ENCODE results near the gene PRXL2B. TPM values are rescaled to one million over a fixed set of nuclear protein-coding genes. Genes with fewer than 3 reads are reported as not detected.

The PRXL2B gene, protein sequence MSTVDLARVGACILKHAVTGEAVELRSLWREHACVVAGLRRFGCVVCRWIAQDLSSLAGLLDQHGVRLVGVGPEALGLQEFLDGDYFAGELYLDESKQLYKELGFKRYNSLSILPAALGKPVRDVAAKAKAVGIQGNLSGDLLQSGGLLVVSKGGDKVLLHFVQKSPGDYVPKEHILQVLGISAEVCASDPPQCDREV
- 18.9 to 24.6 TPM (median 23.2 TPM) in 5 replicates for total RNA-seq (2022; extraction: Qiagen RNA extraction)

DNA sequence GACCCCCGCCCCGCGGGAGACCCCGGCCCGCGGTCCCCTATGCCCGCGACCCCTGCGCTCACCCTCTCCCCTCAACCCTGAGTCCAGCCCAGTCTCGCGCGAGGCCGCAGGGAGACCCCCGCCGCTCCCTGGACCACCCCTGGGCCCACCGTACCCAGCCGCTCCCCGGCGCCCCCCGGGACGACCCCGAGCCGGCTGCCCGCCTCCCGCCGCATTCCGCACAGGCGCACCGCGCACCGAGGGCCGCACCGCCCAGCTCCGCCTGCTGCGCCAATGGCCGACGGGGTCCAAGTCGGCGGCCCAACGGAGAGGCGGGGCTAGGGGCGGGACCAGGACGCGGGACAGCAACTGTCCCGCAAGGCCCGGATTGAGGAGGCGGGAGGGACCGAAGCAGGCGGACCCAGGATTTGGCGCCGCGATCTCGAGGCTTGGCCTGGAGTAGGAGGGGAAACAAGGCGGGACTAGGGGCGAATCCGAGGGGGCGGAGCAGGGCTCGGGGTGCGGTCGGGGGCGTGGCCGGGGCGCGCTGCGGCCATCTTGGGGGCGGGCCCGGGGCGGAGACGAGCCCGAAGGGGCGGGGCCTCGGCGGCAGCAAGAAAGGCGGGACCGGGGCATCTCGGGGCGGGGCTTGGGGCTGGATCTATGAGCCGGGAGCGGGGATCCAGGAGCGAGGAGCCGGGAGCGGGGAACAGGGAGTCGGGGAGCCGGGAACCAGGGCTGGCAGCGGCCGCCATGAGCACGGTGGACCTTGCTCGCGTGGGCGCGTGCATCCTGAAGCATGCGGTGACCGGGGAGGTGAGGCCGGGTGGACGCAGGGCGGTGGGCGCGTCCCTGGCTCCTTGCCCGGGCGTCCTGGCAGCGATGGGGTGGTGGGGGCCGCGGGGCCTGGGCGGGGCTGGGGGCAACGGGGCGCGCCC is at the start of gene PRXL2B:
TSS of gene PRXL2B (plus strand) at position 624 of the 917 bp plus-strand sequence. CDS start at position 733, 109 bp downstream.

DNA sequence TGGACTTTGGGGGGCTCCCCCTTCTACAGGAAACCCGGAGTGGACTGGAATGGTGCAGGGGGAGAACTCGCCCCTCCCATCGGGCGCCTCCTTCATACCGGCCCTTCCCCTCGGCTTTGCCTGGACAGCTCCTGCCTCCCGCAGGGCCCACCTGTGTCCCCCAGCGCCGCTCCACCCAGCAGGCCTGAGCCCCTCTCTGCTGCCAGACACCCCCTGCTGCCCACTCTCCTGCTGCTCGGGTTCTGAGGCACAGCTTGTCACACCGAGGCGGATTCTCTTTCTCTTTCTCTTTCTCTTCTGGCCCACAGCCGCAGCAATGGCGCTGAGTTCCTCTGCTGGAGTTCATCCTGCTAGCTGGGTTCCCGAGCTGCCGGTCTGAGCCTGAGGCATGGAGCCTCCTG is 30.3 kb upstream of the PRXL2B start, which contains the start of gene TNFRSF14:
TSS of gene TNFRSF14 (plus strand) at position 95 of the 401 bp plus-strand sequence. CDS start at position 389, 294 bp downstream.

DNA sequence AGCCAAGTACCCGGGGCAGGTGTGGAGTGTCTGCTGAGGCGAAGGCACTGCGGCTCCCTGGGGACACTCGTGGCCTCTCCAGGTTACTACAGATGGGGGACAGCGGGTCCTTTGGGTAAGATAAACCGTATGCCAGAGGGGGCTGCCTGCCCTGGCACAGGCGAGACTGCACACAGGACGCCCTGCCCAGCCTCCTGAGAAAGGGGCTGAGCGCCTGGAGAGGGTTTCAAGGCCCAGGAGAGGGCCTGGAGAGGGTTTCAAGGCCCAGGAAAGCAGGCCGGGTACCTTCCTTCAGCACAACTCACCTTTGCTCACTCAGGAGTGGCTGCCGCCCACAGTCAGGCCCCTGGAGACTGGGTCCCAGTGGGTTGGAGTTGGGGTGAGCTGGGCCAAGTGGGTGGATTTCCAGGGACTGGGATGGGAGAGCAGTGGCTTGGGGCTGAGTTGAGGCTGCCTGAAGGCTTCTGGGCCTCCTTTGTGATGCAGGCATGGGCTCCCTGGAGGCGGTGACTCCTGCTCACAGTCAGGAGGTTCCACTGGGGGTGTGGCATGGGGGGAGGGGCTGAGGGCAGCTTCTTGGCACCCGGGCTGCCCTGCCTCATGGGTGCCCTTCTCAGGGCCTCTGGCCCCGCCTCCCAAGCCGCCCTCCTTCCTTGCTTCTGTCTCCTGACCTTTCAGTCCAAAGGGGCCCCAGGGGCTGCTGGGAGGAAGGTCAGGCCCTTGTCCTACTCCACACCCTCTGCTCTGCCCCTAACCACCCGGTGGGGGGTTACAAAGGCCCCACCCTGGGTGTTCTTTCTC is 46.2 kb downstream of the PRXL2B start, which contains the start of gene MMEL1:
TSS of gene MMEL1 (minus strand) at position 456 of the 801 bp plus-strand sequence. CDS start 3,532 bp downstream, outside the sequence.

Other genes with a start within 250 kb of the PRXL2B start
- 5.3 to 7.1 TPM (median 5.8 TPM) in 5 replicates for gene MORN1, start 195.2 kb upstream of the PRXL2B start, total RNA-seq (2022; extraction: Qiagen RNA extraction)
- gene RER1, start 194.9 kb upstream of the PRXL2B start, total RNA-seq (2022; extraction: Qiagen RNA extraction): 98.5 to 135 TPM (median 120 TPM) in 5 replicates
- 20.0 to 26.3 TPM (median 24.8 TPM) in 5 replicates for gene PEX10, start 174.2 kb upstream of the PRXL2B start, total RNA-seq (2022; extraction: Qiagen RNA extraction)
- gene PLCH2, start 110.5 kb upstream of the PRXL2B start, total RNA-seq (2022; extraction: Qiagen RNA extraction): 0.15 to 0.53 TPM (median 0.30 TPM) in 5 replicates
- 8.3 to 13.3 TPM (median 10.8 TPM) in 5 replicates for gene PANK4, start 60.2 kb upstream of the PRXL2B start, total RNA-seq (2022; extraction: Qiagen RNA extraction)
- gene HES5, start 56.5 kb upstream of the PRXL2B start, total RNA-seq (2022; extraction: Qiagen RNA extraction): not detected in 5 replicates
- 0.10 to 0.27 TPM (median 0.10 TPM) in 3 of 5 replicates, not detected in the others for gene TNFRSF14, start 30.4 kb upstream of the PRXL2B start, total RNA-seq (2022; extraction: Qiagen RNA extraction)
- gene MMEL1, start 46.2 kb downstream of the PRXL2B start, total RNA-seq (2022; extraction: Qiagen RNA extraction): not detected in 5 replicates
- gene TTC34, start 214.9 kb downstream of the PRXL2B start, total RNA-seq (2022; extraction: Qiagen RNA extraction): 0.01 to 0.07 TPM (median 0.05 TPM) in 5 replicates

Data from A549 treated with Mapracorat at 1 μM for 4 hours (cell line).